DOHH2 (cell line): ENCODE measurements around the gene RCC2.
A peak's percentile ranks its signal among the peaks of the same experiment; 100 is the strongest.
"Not testable (repeated sequence)": the region's sequence is repeated elsewhere in the genome, so short reads cannot be mapped to it uniquely, and the experiment has no call there.

Experiments used
- H3F3A ChIP-seq: fragments of 200-600 bp; sonication (generic), shearing (Covaris generic); 2 replicates; pipeline ENCODE4 v1.6.0; 2016; ENCODE audit warnings: antibody characterized with exemption, mild to moderate bottlenecking; ENCODE audit not compliant: control insufficient read depth, insufficient read depth
- H3K27ac ChIP-seq: fragments of 200-600 bp; sonication (generic); 2 replicates; pipeline ENCODE4 v1.5.1; 2014; ENCODE audit warnings: low read depth, mild to moderate bottlenecking, low read length, moderate library complexity
- H3K27me3 ChIP-seq: fragments of 200-600 bp; sonication (generic); 2 replicates; pipeline ENCODE4 v1.6.1; 2014; ENCODE audit warnings: mild to moderate bottlenecking, low read length, mixed read lengths; ENCODE audit not compliant: control insufficient read depth
- H3K36me3 ChIP-seq: fragments of 200-600 bp; sonication (generic); 2 replicates; pipeline ENCODE4 v1.6.1; 2014; ENCODE audit warnings: mild to moderate bottlenecking, low read length, moderate library complexity, mixed read lengths; ENCODE audit not compliant: control insufficient read depth
- H3K4me1 ChIP-seq: fragments of 200-600 bp; sonication (generic); 2 replicates; pipeline ENCODE4 v1.6.1; 2014; ENCODE audit warnings: mild to moderate bottlenecking, low read length, mixed read lengths; ENCODE audit not compliant: control insufficient read depth
- H3K4me2 ChIP-seq: fragments of 200-600 bp; sonication (generic); 2 replicates; pipeline ENCODE4 v1.6.0; 2014; ENCODE audit warnings: mild to moderate bottlenecking, low read length, moderate library complexity
- H3K4me3 ChIP-seq: fragments of 200-600 bp; sonication (generic); 2 replicates; pipeline ENCODE4 v1.5.1; 2014; ENCODE audit warnings: mild to moderate bottlenecking, low read length, mixed read lengths
- H3K79me2 ChIP-seq: fragments of 200-600 bp; sonication (generic); 2 replicates; pipeline ENCODE4 v1.6.1; 2014; ENCODE audit warnings: mild to moderate bottlenecking, low read length, mixed read lengths; ENCODE audit not compliant: control insufficient read depth
- H3K9me2 ChIP-seq: fragments of 200-600 bp; sonication (generic); replicated peaks from 2 replicates; pipeline ENCODE4 v1.6.1; 2014; ENCODE audit warnings: mild to moderate bottlenecking, low read length, mixed read lengths; ENCODE audit not compliant: control insufficient read depth
- H3K9me3 ChIP-seq: fragments of 200-600 bp; sonication (generic); 2 replicates; pipeline ENCODE4 v1.6.1; 2014; ENCODE audit warnings: antibody characterized with exemption, low read length, mixed read lengths; ENCODE audit not compliant: control insufficient read depth, insufficient read depth
- H4K20me1 ChIP-seq: fragments of 200-600 bp; sonication (generic); 2 replicates; pipeline ENCODE4 v1.6.0; 2014; ENCODE audit warnings: low read depth, mild to moderate bottlenecking, antibody characterized with exemption, low read length, moderate library complexity; ENCODE audit not compliant: control insufficient read depth, insufficient read depth
- CTCF ChIP-seq: fragments of 200-600 bp; sonication (generic); IDR thresholded peaks from one replicate; pipeline ENCODE4 v1.5.1; 2014; ENCODE audit warnings: antibody characterized with exemption, mild to moderate bottlenecking, low read depth, low read length; ENCODE audit not compliant: poor library complexity, severe bottlenecking
- EZH2phosphoT487 ChIP-seq: fragments of 200-600 bp; sonication (generic); IDR thresholded peaks from 2 replicates; pipeline ENCODE4 v1.6.1; 2017; ENCODE audit warnings: borderline replicate concordance, mild to moderate bottlenecking, antibody characterized with exemption, low read length, moderate library complexity, mixed read lengths

Gene RCC2

GRCh38 chr1:17458794-17459193, 19.3 kb upstream of the RCC2 start:
- Histone ChIP-seq H3F3A (no peaks in the 10 kb centered on the region), H3K4me2 (no peak overlapping the region), H3K36me3 (no peaks in the 10 kb centered on the region), H3K9me2 (no peaks in the 10 kb centered on the region), H3K4me1 (no peaks in the 10 kb centered on the region), H3K27me3 (no peaks in the 10 kb centered on the region), H3K4me3 (no peak overlapping the region), H3K9me3 (no peaks in the 10 kb centered on the region), H4K20me1 (no peaks in the 10 kb centered on the region), H3K27ac (no peak overlapping the region), H3K79me2 (no peaks in the 10 kb centered on the region)
- TF ChIP-seq CTCF (no peak), EZH2phosphoT487 (no peak)

GRCh38 chr1:17452686-17453085, 13.2 kb upstream of the RCC2 start:
- H3K4me1 ChIP-seq: peaks cover 12% of the 10 kb centered on the region
- H3K27ac ChIP-seq: no peak overlapping the region
- no peak overlapping the region for H3K4me3 ChIP-seq
- H4K20me1 ChIP-seq: no peaks in the 10 kb centered on the region
- peak overlapping the region; percentile 30; the same call in 1 of the 2 replicates for H3K4me2 ChIP-seq
- H3F3A ChIP-seq: no peaks in the 10 kb centered on the region
- H3K27me3 ChIP-seq: peaks cover 16% of the 10 kb centered on the region
- TF ChIP-seq EZH2phosphoT487: no peak
- no peak for TF ChIP-seq CTCF
- H3K36me3 ChIP-seq: no peaks in the 10 kb centered on the region
- no peaks in the 10 kb centered on the region for H3K9me3 ChIP-seq
- H3K79me2 ChIP-seq: no peaks in the 10 kb centered on the region
- H3K9me2 ChIP-seq: no peaks in the 10 kb centered on the region

- H3K9me3 ChIP-seq, H3K27ac ChIP-seq, H3K36me3 ChIP-seq, H3F3A ChIP-seq, H4K20me1 ChIP-seq, H3K4me3 ChIP-seq, H3K9me2 ChIP-seq, H3K79me2 ChIP-seq: not testable (repeated sequence)
- peaks cover 16% of the 10 kb centered on the region for H3K27me3 ChIP-seq
- peak overlapping the region; percentile 30; the same call in 1 of the 2 replicates for H3K4me2 ChIP-seq
- H3K4me1 ChIP-seq: peaks cover 12% of the 10 kb centered on the region
Measured at GRCh38 chr1:17452203-17452602, 12.7 kb upstream of the RCC2 start.

- Histone ChIP-seq H3K27ac (no peak overlapping the region), H3K9me3 (no peaks in the 10 kb centered on the region), H3K4me3 (no peak overlapping the region), H3K9me2 (no peaks in the 10 kb centered on the region), H3K4me1 (peaks cover 12% of the 10 kb centered on the region), H3K36me3 (no peaks in the 10 kb centered on the region), H3K27me3 (peaks cover 16% of the 10 kb centered on the region), H3K79me2 (no peaks in the 10 kb centered on the region), H3F3A (no peaks in the 10 kb centered on the region), H3K4me2 (no peak overlapping the region), H4K20me1 (no peaks in the 10 kb centered on the region)
- TF ChIP-seq EZH2phosphoT487: no peak
- TF ChIP-seq CTCF: no peak
Measured at GRCh38 chr1:17451731-17452130, 12.3 kb upstream of the RCC2 start.
